ENCODE data around the gene IFNA17.
A peak's percentile ranks its signal among the peaks of the same experiment; 100 is the strongest.
"Not testable (repeated sequence)": the region's sequence is repeated elsewhere in the genome, so short reads cannot be mapped to it uniquely, and the experiment has no call there.

IFNA17 gene

GRCh38 chr9:21228122-21228521 lies at the start of gene IFNA17:
IFNA17 (minus strand) TSS chr9:21228222; CDS start chr9:21228173, 49 bp downstream.
- DNase-seq, result no peak

- DNase-seq, result no peak
Observed at GRCh38 chr9:21268347-21268657, 40.3 kb upstream of the IFNA17 start.

GRCh38 chr9:21267485-21268346 lies 39.7 kb upstream of the IFNA17 start:
- DNase-seq, result no peak

- no peak for DNase-seq
Observed at GRCh38 chr9:21266733-21267484, 38.9 kb upstream of the IFNA17 start.

- no peak for DNase-seq
Observed at GRCh38 chr9:21265421-21266189, 37.6 kb upstream of the IFNA17 start.

- DNase-seq, result no peak
Observed at GRCh38 chr9:21255538-21256212, 27.7 kb upstream of the IFNA17 start.

GRCh38 chr9:21252721-21253547 lies 24.9 kb upstream of the IFNA17 start:
- DNase-seq, result no peak

- DNase-seq, result no peak
Observed at GRCh38 chr9:21251638-21252037, 23.6 kb upstream of the IFNA17 start.

- DNase-seq, result no peak
Observed at GRCh38 chr9:21251190-21251589, 23.2 kb upstream of the IFNA17 start.

GRCh38 chr9:21244836-21245235 lies 16.8 kb upstream of the IFNA17 start:
- DNase-seq, result no peak

- no peak for DNase-seq
Observed at GRCh38 chr9:21239911-21240310, 11.9 kb upstream of the IFNA17 start, which contains the start of gene IFNA14. IFNA14 (minus strand) TSS chr9:21240005; CDS start chr9:21239935, 70 bp downstream.

- not testable (repeated sequence) for DNase-seq
Observed at GRCh38 chr9:21236360-21236714, 8.3 kb upstream of the IFNA17 start.

- peak; percentile 22 for DNase-seq
Observed at GRCh38 chr9:21235468-21236359, 7.7 kb upstream of the IFNA17 start.

- DNase-seq, result no peak
Observed at GRCh38 chr9:21234153-21234687, 6.2 kb upstream of the IFNA17 start.

- DNase-seq, result no peak
Observed at GRCh38 chr9:21233258-21233657, 5.2 kb upstream of the IFNA17 start.

GRCh38 chr9:21217211-21217610 lies 10.8 kb downstream of the IFNA17 start, which contains the start of gene IFNA16:
IFNA16 (minus strand) TSS chr9:21217311; CDS start chr9:21217305, 6 bp downstream.
- DNase-seq, result not testable (repeated sequence)

GRCh38 chr9:21213411-21214326 lies 14.4 kb downstream of the IFNA17 start:
- DNase-seq, result not testable (repeated sequence)

GRCh38 chr9:21212160-21212559 lies 15.9 kb downstream of the IFNA17 start:
- DNase-seq, result not testable (repeated sequence)

- DNase-seq, result not testable (repeated sequence)
Observed at GRCh38 chr9:21210782-21211181, 17.2 kb downstream of the IFNA17 start.
